Uterus (tissue), 2 donors: ENCODE results near the gene SLC39A11.

Experiments
- POLR2A ChIP-seq, 2 donors: fragments of 450-650 bp; IDR thresholded peaks; one replicate each; pipeline ENCODE4 v1.6.1; 2016; ENCODE audit warnings: antibody characterized with exemption in 2 of 2, mild to moderate bottlenecking in 1 of 2, moderate library complexity in 1 of 2
- TF ChIP-seq, protein P1 (sequence below), 4 experiments: fragments of 200-600 bp in 2 of 4; fragments of 450-650 bp in 2 of 4; sonication (generic) in 2 of 4; IDR thresholded peaks; one replicate each; pipeline ENCODE4 v1.5.1; 2016 to 2019; ENCODE audit warnings: antibody characterized with exemption in 4 of 4, mild to moderate bottlenecking in 2 of 4, moderate library complexity in 1 of 4

DNA sequence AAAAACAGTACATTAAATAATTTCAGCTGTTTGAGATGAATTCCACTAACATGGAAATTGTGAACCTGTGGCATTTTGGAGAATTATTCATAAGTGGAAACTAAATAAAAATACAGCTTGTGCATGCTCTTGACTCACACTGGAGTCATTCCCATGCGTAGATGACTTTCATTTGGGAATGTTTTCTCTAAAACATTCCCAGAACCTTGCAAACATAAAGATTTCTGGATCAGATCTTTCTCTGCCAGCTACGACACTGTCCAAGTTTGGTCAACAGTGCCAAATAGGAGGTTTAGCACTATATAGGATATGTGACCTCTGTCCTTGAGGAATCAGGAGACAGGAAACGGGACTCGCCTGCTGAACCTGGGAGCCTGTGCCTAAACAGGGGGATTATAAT, 400.9 kb downstream of the SLC39A11 start:
- TF ChIP-seq, protein P1, sequence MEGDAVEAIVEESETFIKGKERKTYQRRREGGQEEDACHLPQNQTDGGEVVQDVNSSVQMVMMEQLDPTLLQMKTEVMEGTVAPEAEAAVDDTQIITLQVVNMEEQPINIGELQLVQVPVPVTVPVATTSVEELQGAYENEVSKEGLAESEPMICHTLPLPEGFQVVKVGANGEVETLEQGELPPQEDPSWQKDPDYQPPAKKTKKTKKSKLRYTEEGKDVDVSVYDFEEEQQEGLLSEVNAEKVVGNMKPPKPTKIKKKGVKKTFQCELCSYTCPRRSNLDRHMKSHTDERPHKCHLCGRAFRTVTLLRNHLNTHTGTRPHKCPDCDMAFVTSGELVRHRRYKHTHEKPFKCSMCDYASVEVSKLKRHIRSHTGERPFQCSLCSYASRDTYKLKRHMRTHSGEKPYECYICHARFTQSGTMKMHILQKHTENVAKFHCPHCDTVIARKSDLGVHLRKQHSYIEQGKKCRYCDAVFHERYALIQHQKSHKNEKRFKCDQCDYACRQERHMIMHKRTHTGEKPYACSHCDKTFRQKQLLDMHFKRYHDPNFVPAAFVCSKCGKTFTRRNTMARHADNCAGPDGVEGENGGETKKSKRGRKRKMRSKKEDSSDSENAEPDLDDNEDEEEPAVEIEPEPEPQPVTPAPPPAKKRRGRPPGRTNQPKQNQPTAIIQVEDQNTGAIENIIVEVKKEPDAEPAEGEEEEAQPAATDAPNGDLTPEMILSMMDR (IDR thresholded peaks at IDR 0.05), result no peak
- no peak for TF ChIP-seq POLR2A (IDR thresholded peaks at IDR 0.05)
